HepG2 (cell line): ENCODE measurements around the gene MAVS. TPM values are rescaled to one million over a fixed set of nuclear protein-coding genes. Genes with fewer than 3 reads are reported as not detected.
A peak's percentile ranks its signal among the peaks of the same experiment; 100 is the strongest.

Source experiments
- ATAC-seq: fragments of 200-7000 bp; cut with Tn5 transposase; 3 replicates; pipeline ENCODE4 v1.9.1; 2020; ENCODE audit warnings: mild to moderate bottlenecking, moderate library complexity
- BruUV-seq: library from RNA; stranded (reverse); fragments of 400-500 nt; replicated peaks from 2 replicates; lab custom pipeline; 2021; lab: Mats Ljungman, UMichigan
- CTCF ChIA-PET: fragments of 300-600 bp; formaldehyde crosslinking; extraction: SDS; loops from one replicate; lab custom pipeline; 2021; ENCODE audit warnings: low total read pairs, inconsistent platforms, low intra/inter-chr PET ratio; lab: Yijun Ruan, JAX
- POLR2A ChIA-PET: fragments of 350-600 bp; sonication (Branson Sonifier 250); formaldehyde crosslinking; loops from one replicate; lab custom pipeline; 2020; ENCODE audit warnings: antibody characterized with exemption, inconsistent platforms; lab: Yijun Ruan, JAX
- DNase-seq: peaks from one replicate; pipeline ENCODE4 v3.0.0-alpha.2; 2015; ENCODE audit warnings: low spot score
- FAIRE-seq: peaks from 3 replicates; lab custom pipeline; 2011; peaks lifted over from hg19 to GRCh38; lab: Jason Lieb, UNC
- H2AFZ ChIP-seq: one replicate; pipeline ENCODE4 v1.6.1; 2011; ENCODE audit warnings: low read length, inconsistent platforms
- H3K27ac ChIP-seq: fragments of 300-600 bp; 3 replicates; pipeline ENCODE4 v1.8.0; 2011; ENCODE audit warnings: mixed run types, mild to moderate bottlenecking, mixed read lengths, low read length, inconsistent platforms; ENCODE audit not compliant: insufficient read depth; ENCODE audit errors: extremely low read length
- H3K27me3 ChIP-seq, 2 experiments: fragments of 200-600 bp in 1 of 2; 2 replicates in 1 of 2; 3 replicates in 1 of 2; pipeline versions ENCODE4 v1.6.0 to v1.8.0; 2011; ENCODE audit warnings: low read length in 2 of 2, mild to moderate bottlenecking in 2 of 2, moderate library complexity in 2 of 2, inconsistent platforms in 1 of 2; ENCODE audit not compliant: insufficient read depth in 2 of 2, control insufficient read depth in 1 of 2
- H3K36me3 ChIP-seq, 2 experiments: fragments of 200-600 bp in 1 of 2; replicated peaks in 1 of 2; 2 replicates in 1 of 2; 3 replicates in 1 of 2; pipeline versions ENCODE4 v1.5.1 to v1.8.0; 2011; ENCODE audit warnings: low read length in 2 of 2, inconsistent platforms in 1 of 2; ENCODE audit not compliant: insufficient read depth in 2 of 2, control insufficient read depth in 1 of 2
- H3K4me1 ChIP-seq: 2 replicates; pipeline ENCODE4 v1.5.1; 2012; ENCODE audit warnings: low read length, inconsistent platforms; ENCODE audit not compliant: insufficient read depth
- H3K4me2 ChIP-seq: 2 replicates; pipeline ENCODE4 v1.6.0; 2011; ENCODE audit warnings: low read depth, low read length, inconsistent platforms
- H3K4me3 ChIP-seq, 3 experiments: fragments of 200-600 bp in 1 of 3; sonication (generic), shearing (Covaris generic) in 1 of 3; replicated peaks in 1 of 3; 2 replicates each; pipeline ENCODE4 v1.5.1; 2011 to 2016; ENCODE audit warnings: low read length in 3 of 3, inconsistent platforms in 2 of 3, low read depth in 2 of 3, mild to moderate bottlenecking in 2 of 3, control low read depth in 1 of 3, mixed read lengths in 1 of 3; ENCODE audit not compliant: insufficient read depth in 1 of 3
- H3K79me2 ChIP-seq: one replicate; pipeline ENCODE4 v1.6.1; 2011; ENCODE audit warnings: low read length, inconsistent platforms; ENCODE audit not compliant: insufficient read depth
- H3K9ac ChIP-seq: 2 replicates; pipeline ENCODE4 v1.6.0; 2011; ENCODE audit warnings: mild to moderate bottlenecking, low read depth, low read length, inconsistent platforms; ENCODE audit not compliant: insufficient read depth
- H3K9me3 ChIP-seq: 2 replicates; pipeline ENCODE4 v1.5.1; 2012; ENCODE audit warnings: mild to moderate bottlenecking, low read length
- H4K20me1 ChIP-seq: 2 replicates; pipeline ENCODE4 v1.6.0; 2011; ENCODE audit warnings: inconsistent platforms, mild to moderate bottlenecking, low read length, moderate library complexity; ENCODE audit not compliant: insufficient read depth
- CEBPB ChIP-seq: IDR thresholded peaks from 2 replicates; pipeline ENCODE4 v1.6.1; 2011; ENCODE audit warnings: low read depth, low read length, improper control_type of control experiment, borderline replicate concordance
- FOXO1 ChIP-seq: sonication (generic); formaldehyde crosslinking; IDR thresholded peaks from 2 replicates; pipeline ENCODE4 v1.4.0; 2020; ENCODE audit warnings: missing genetic modification reagents
- IRX3 ChIP-seq: sonication (generic); formaldehyde crosslinking; IDR thresholded peaks from 2 replicates; pipeline ENCODE4 v1.8.1; 2023; ENCODE audit warnings: mild to moderate bottlenecking, low read depth, missing genetic modification reagents, borderline replicate concordance
- POLR2A ChIP-seq, 2 experiments: IDR thresholded peaks; 2 replicates each; pipeline ENCODE4 v1.6.1; 2011; ENCODE audit warnings: low read depth in 2 of 2, low read length in 2 of 2, mild to moderate bottlenecking in 1 of 2, moderate library complexity in 1 of 2; ENCODE audit not compliant: insufficient read depth in 1 of 2
- POLR2AphosphoS2 ChIP-seq: IDR thresholded peaks from 2 replicates; pipeline ENCODE4 v1.6.1; 2011; ENCODE audit warnings: low read depth, low read length, improper control_type of control experiment
- TERF1 ChIP-seq: sonication (generic); formaldehyde crosslinking; IDR thresholded peaks from 2 replicates; pipeline ENCODE4 v1.8.0; 2022; ENCODE audit warnings: mild to moderate bottlenecking, missing genetic modification reagents, moderate library complexity
- ZBTB38 ChIP-seq: sonication (generic); formaldehyde crosslinking; IDR thresholded peaks from 2 replicates; pipeline ENCODE4 v1.5.1; 2020; ENCODE audit warnings: mild to moderate bottlenecking, missing genetic modification reagents
- ZNF713 ChIP-seq: sonication (generic); formaldehyde crosslinking; IDR thresholded peaks from 2 replicates; pipeline ENCODE4 v1.4.0; 2020; ENCODE audit warnings: mild to moderate bottlenecking, missing genetic modification reagents
- ZNF883 ChIP-seq: sonication (generic); formaldehyde crosslinking; IDR thresholded peaks from 2 replicates; pipeline ENCODE4 v1.5.1; 2020; ENCODE audit warnings: mild to moderate bottlenecking, missing genetic modification reagents; ENCODE audit errors: not compliant biosample characterization
- WGBS: methylation state at CpG from one replicate; pipeline ENCODE4 v1.1.6; 2017; ENCODE audit warnings: low lambda C conversion rate; 5-methylcytosine and 5-hydroxymethylcytosine counted together
- in situ Hi-C: cut with HindIII; loops from 2 replicates; pipeline ENCODE4 v1.10.0; 2017; ENCODE audit warnings: low pct_unique_long_range_greater_than_20kb; ENCODE audit not compliant: extremely low pct_ligation_motif_present
- intact Hi-C: fragments of 100-400 bp; cut with micrococcal nuclease; formaldehyde crosslinking; loops from one replicate; pipeline ENCODE4 v1.10.0; 2022; ENCODE audit not compliant: unreplicated experiment
- polyA plus RNA-seq, 8 experiments: library from polyadenylated mRNA; depleted of rRNA in 3 of 8; stranded (reverse) in 7 of 8; unstranded in 1 of 8; fragments of >200 nt; fragmentation: Illumina TruSeq in 4 of 8; extraction: Trizol in 4 of 8; gene quantifications; 2 replicates each; pipeline versions ENCODE4 v1.2.1 to v1.2.3, GENCODE V29; 2011 to 2016; ENCODE audit warnings: low read depth in 4 of 8, missing spikeins in 1 of 8, mixed read lengths in 1 of 8; ENCODE audit not compliant: insufficient read depth in 1 of 8
- total RNA-seq, 5 experiments: library from RNA; depleted of rRNA; stranded (reverse); fragments of >200 nt; fragmentation: Illumina TruSeq; extraction: Trizol; gene quantifications; 2 replicates each; pipeline ENCODE4 v1.2.3, GENCODE V29; 2016; ENCODE audit warnings: low read depth in 1 of 5

The MAVS gene
- total and polyA plus RNA-seq, 2 of the 13 experiments (the other 11 are each of a cell fraction or from before 2014, with no cell fraction given), result 27.3 to 36.6 TPM

GRCh38 chr20:3896302-3896701 lies 49.7 kb downstream of the MAVS start:
- WGBS, result 93% methylated on average over 4 of the region's 4 CpGs
- Histone ChIP-seq H2AFZ (no peak overlapping the region), H3K4me2 (no peak overlapping the region), H3K27me3 (no peaks in the 10 kb centered on the region), H3K36me3 (peaks cover 6 to 39% of the 10 kb centered on the region in 2 experiments), H3K9ac (no peak overlapping the region), H4K20me1 (peaks cover 96% of the 10 kb centered on the region), H3K4me1 (peaks cover 95% of the 10 kb centered on the region), H3K27ac (peak overlapping the region; percentile 2), H3K4me3 (no peak overlapping the region), H3K9me3 (no peaks in the 10 kb centered on the region), H3K79me2 (peaks cover 99% of the 10 kb centered on the region)
- no TSS peak for BruUV-seq
- intact Hi-C loops, result no loop called here
- no peak for ATAC-seq
- TF ChIP-seq ZBTB38 (CRISPR knock-in tag), result no peak
- TF ChIP-seq FOXO1, result no peak
- 0 out of 4 replicates have a peak, but pooled peaks of 1 of the 2 experiments have one; percentile 2 for TF ChIP-seq POLR2A (IDR thresholded peaks at IDR 0.05; ENCODE audit: insufficient read depth in 1 of 2, low read depth in 2 of 2, low read length in 2 of 2)
- no peak for TF ChIP-seq IRX3
- no peak for TF ChIP-seq TERF1
- TF ChIP-seq CEBPB, result peak; percentile 27; the same call in 1 of the 2 replicates
- in situ Hi-C loops, result no loop called here
- ChIA-PET POLR2A (no interaction called here), CTCF (no interaction called here)
- no peak for DNase-seq
- FAIRE-seq, result no peak

DNA sequence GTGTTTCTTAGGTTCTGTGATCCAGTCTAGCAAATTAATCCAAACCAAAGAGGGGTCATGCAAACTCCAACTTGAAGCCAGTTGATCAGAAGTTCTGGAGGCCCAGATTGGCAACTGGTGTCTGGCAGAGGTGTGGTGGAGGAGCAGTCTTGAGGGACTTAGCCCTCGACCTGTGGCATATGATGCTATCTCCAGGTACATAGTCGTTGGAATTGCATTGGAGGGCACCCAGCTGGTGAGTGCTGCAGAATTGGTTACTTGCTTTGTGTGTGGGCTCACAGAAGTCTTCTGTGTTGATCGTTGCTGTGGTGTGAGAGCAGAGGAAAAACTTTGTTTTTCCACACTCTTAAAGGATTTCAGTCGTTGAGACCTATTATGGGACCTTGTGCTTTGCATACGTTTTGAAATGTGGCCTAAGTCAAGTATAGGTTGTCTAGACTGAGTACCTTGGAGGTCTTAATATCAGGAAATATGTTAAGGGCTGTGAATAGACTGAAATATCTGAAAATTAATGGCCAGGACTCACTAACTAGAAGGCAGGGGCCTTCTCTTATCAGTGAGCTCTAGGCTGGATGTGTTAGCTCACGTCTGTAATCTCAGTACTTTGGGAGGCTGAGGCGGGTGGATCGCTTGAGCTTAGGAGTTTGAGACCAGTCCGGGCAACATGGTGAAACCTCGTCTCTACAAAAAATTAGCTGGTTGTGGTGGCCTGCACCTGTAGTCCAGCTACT lies 50.4 kb downstream of the MAVS start:
- Histone ChIP-seq H3K4me1 (peaks cover 95% of the 10 kb centered on the region), H3K36me3 (peaks cover 6 to 33% of the 10 kb centered on the region in 2 experiments), H4K20me1 (peaks cover 96% of the 10 kb centered on the region), H3K9me3 (no peaks in the 10 kb centered on the region), H2AFZ (no peak overlapping the region), H3K79me2 (peaks cover 99% of the 10 kb centered on the region)
- 82% methylated on average over 10 of the region's 10 CpGs for WGBS
- BruUV-seq, result no TSS peak
- TF ChIP-seq POLR2AphosphoS2, result peak; percentile 50; the same call in 1 of the 2 replicates
- no peak for TF ChIP-seq ZNF713 (CRISPR knock-in tag)
- TF ChIP-seq ZNF883, result peak; percentile 18
- TF ChIP-seq, all 625 proteins: peak for 2
- in situ Hi-C loops (no loop called here), intact Hi-C loops (no loop called here)
- Histone ChIP-seq H3K9ac (no peak overlapping the region), H3K4me3 (no peak overlapping the region), H3K27ac (peak overlapping the region; percentile 2), H3K27me3 (no peaks in the 10 kb centered on the region), H3K4me2 (no peak overlapping the region)
- ChIA-PET CTCF (no interaction called here), POLR2A (interaction anchor here (1.0 kb wide), 1 partner anchor 23 kb away, joined by 3 read pairs; no protein-coding TSS in a partner anchor)
- no peak for DNase-seq
- FAIRE-seq, result no peak
- ATAC-seq, result peak; percentile 6; the same call in 1 of the 3 replicates
